Caco-2 (cell line): ENCODE measurements around the gene PKNOX1. TPM values are rescaled to one million over a fixed set of nuclear protein-coding genes. Genes with fewer than 3 reads are reported as not detected.
"Not testable (repeated sequence)": the region's sequence is repeated elsewhere in the genome, so short reads cannot be mapped to it uniquely, and the experiment has no call there.

Experiments
- BruUV-seq: library from RNA; stranded (reverse); fragments of 400-500 nt; replicated peaks from 2 replicates; lab custom pipeline; 2021; lab: Mats Ljungman, UMichigan
- CTCF ChIA-PET: fragments of 300-600 bp; sonication (Branson Sonifier 250); formaldehyde crosslinking; loops from one replicate; lab custom pipeline; 2022; ENCODE audit warnings: antibody characterized with exemption; lab: Charles Lee
- POLR2A ChIA-PET: fragments of 300-600 bp; sonication (Branson Sonifier 250); formaldehyde crosslinking; loops from one replicate; lab custom pipeline; 2022; ENCODE audit warnings: antibody characterized with exemption; lab: Charles Lee
- DNase-seq, 2 experiments: peaks; one replicate each; pipeline versions ENCODE4 v3.0.0 to v3.0.0-alpha.2; 2020 to 2022
- H3K27me3 ChIP-seq: replicated peaks from 2 replicates; pipeline ENCODE4 v1.6.0; 2011; ENCODE audit warnings: low read length; ENCODE audit not compliant: control insufficient read depth, insufficient read depth
- H3K36me3 ChIP-seq: 2 replicates; pipeline ENCODE4 v1.5.1; 2011; ENCODE audit warnings: low read length; ENCODE audit not compliant: control insufficient read depth, insufficient read depth
- H3K4me1 ChIP-seq: fragments of 250-450 bp; sonication (Bioruptor Pico); 2 replicates; pipeline ENCODE4 v1.5.1; 2020; ENCODE audit warnings: mild to moderate bottlenecking
- H3K4me3 ChIP-seq: 2 replicates; pipeline ENCODE4 v1.5.1; 2011; ENCODE audit warnings: low read depth, mild to moderate bottlenecking, control low read depth, low read length
- H3K9me3 ChIP-seq: fragments of 250-450 bp; sonication (Bioruptor Pico); 2 replicates; pipeline ENCODE4 v1.5.1; 2020; ENCODE audit warnings: mild to moderate bottlenecking, moderate library complexity
- H3K27ac Mint-ChIP-seq: one replicate; pipeline ENCODE4 v1.8.0; 2022; ENCODE audit warnings: mixed read lengths; ENCODE audit not compliant: unreplicated experiment
- H3K27me3 Mint-ChIP-seq: one replicate; pipeline ENCODE4 v1.8.0; 2022; ENCODE audit warnings: mixed read lengths; ENCODE audit not compliant: insufficient read depth, unreplicated experiment
- H3K36me3 Mint-ChIP-seq: one replicate; pipeline ENCODE4 v1.8.0; 2022; ENCODE audit warnings: mild to moderate bottlenecking, mixed read lengths; ENCODE audit not compliant: insufficient read depth, unreplicated experiment
- H3K4me1 Mint-ChIP-seq: one replicate; pipeline ENCODE4 v1.8.0; 2022; ENCODE audit warnings: low read depth, mixed read lengths; ENCODE audit not compliant: unreplicated experiment
- H3K4me3 Mint-ChIP-seq: one replicate; pipeline ENCODE4 v1.8.0; 2022; ENCODE audit warnings: mild to moderate bottlenecking, moderate library complexity, mixed read lengths; ENCODE audit not compliant: unreplicated experiment
- H3K9me3 Mint-ChIP-seq: one replicate; pipeline ENCODE4 v1.8.0; 2022; ENCODE audit warnings: mixed read lengths; ENCODE audit not compliant: unreplicated experiment
- CTCF ChIP-seq, 2 experiments: fragments of 200-600 bp in 1 of 2; IDR thresholded peaks; 1 replicate in 1 of 2; 2 replicates in 1 of 2; pipeline versions ENCODE4 v1.5.1 to v1.8.0; 2011 to 2022; ENCODE audit warnings: antibody characterized with exemption in 1 of 2, control low read depth in 1 of 2, inconsistent platforms in 1 of 2, low read depth in 1 of 2, low read length in 1 of 2, mild to moderate bottlenecking in 1 of 2, moderate library complexity in 1 of 2; ENCODE audit not compliant: insufficient read depth in 1 of 2, severe bottlenecking in 1 of 2, unreplicated experiment in 1 of 2
- intact Hi-C: fragments of 100-400 bp; cut with micrococcal nuclease; formaldehyde crosslinking; loops from one replicate; pipeline ENCODE4 v1.10.0; 2022; ENCODE audit not compliant: unreplicated experiment
- total RNA-seq: library from RNA; stranded (reverse); gene quantifications from 2 replicates; pipeline ENCODE4 v1.2.3, GENCODE V29; 2022

The PKNOX1 gene
- total RNA-seq, 1 experiment from 2014 or later = 10.7 TPM

GRCh38 chr21:43005635-43006034, 31.3 kb downstream of the PKNOX1 start:
- POLR2A ChIA-PET = no interaction called here
- Mint-ChIP-seq H3K36me3 (peaks cover 11% of the 10 kb centered on the region), H3K4me1 (peaks cover 12% of the 10 kb centered on the region), H3K27ac (no peak overlapping the region), H3K27me3 (no peaks in the 10 kb centered on the region), H3K4me3 (no peak overlapping the region), H3K9me3 (peaks cover 11% of the 10 kb centered on the region)
- Histone ChIP-seq H3K4me3 (no peak overlapping the region), H3K9me3 (no peaks in the 10 kb centered on the region), H3K36me3 (no peaks in the 10 kb centered on the region), H3K27me3 (no peaks in the 10 kb centered on the region), H3K4me1 (peaks cover 15% of the 10 kb centered on the region)
- no TSS peak for BruUV-seq
- intact Hi-C loops = no loop called here
- CTCF ChIA-PET = no interaction called here
- TF ChIP-seq CTCF (IDR thresholded peaks at IDR 0.05; ENCODE audit: insufficient read depth in 1 of 2, low read depth in 1 of 2, low read length in 1 of 2, severe bottlenecking in 1 of 2, unreplicated experiment in 1 of 2) = no peak
- DNase-seq = no peak

DNA sequence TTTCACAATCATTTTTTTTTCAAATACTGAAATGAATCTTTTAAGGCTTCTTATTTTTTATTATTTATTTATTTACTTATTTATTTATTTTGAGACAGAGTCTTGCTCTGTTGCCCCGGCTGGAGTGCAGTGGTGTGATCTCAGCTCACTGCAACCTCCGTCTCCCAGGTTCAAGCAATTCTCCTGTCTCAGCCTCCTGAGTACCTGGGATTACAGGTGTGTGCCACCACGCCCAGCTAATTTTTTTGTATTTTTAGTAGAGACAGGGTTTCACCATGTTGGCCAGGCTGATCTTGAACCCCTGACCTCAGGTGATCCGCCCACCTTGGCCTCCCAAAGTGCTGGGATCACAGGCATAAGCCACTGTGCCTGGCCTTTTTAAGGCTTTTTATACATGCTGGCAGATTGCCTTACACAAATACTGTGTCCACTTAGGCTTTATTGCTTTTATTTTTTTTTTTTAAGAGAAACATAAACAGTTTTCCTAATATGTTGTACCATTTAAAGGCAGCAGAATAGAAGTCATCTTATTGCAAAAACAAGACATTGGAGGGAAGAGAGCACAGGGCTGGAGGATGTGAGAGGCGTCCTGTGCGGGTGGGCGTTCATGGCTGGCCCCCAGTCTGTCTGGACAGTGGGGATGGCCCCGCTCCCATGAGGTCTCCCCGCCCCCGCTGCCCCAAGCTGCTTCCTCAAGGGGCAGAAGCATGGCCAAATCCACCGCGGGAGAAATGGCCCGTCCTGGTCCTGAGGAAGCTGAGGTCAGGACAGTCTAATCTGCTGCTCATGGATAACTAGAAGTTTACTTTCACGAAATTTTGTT, 31.9 kb downstream of the PKNOX1 start:
- POLR2A ChIA-PET, H3K27ac Mint-ChIP-seq, H3K9me3 ChIP-seq, H3K27me3 ChIP-seq, BruUV-seq, H3K4me3 ChIP-seq, intact Hi-C loops, CTCF ChIA-PET, H3K36me3 ChIP-seq, H3K9me3 Mint-ChIP-seq, H3K4me3 Mint-ChIP-seq, H3K27me3 Mint-ChIP-seq: not testable (repeated sequence)
- peak in 1 of 2 experiments; percentile 25 for DNase-seq
- H3K36me3 Mint-ChIP-seq = peaks cover 11% of the 10 kb centered on the region
- H3K4me1 ChIP-seq = peaks cover 15% of the 10 kb centered on the region
- peaks cover 12% of the 10 kb centered on the region for H3K4me1 Mint-ChIP-seq

- no peaks in the 10 kb centered on the region for H3K9me3 ChIP-seq
- POLR2A ChIA-PET = no interaction called here
- H3K27me3 ChIP-seq = no peaks in the 10 kb centered on the region
- CTCF ChIA-PET = interaction anchor here (0.6 kb wide), 1 partner anchor 13 kb away, joined by 4 read pairs; no protein-coding TSS in a partner anchor
- DNase-seq = peak in 1 of 2 experiments; percentile 20
- Mint-ChIP-seq H3K27me3 (no peaks in the 10 kb centered on the region), H3K36me3 (peaks cover 11% of the 10 kb centered on the region), H3K27ac (no peak overlapping the region), H3K4me3 (no peak overlapping the region), H3K9me3 (no peaks in the 10 kb centered on the region), H3K4me1 (peaks cover 12% of the 10 kb centered on the region)
- no peak for TF ChIP-seq CTCF (IDR thresholded peaks at IDR 0.05; ENCODE audit: insufficient read depth in 1 of 2, low read depth in 1 of 2, low read length in 1 of 2, severe bottlenecking in 1 of 2, unreplicated experiment in 1 of 2)
- intact Hi-C loops = no loop called here
- BruUV-seq = no TSS peak
- no peaks in the 10 kb centered on the region for H3K36me3 ChIP-seq
- peaks cover 15% of the 10 kb centered on the region for H3K4me1 ChIP-seq
- no peak overlapping the region for H3K4me3 ChIP-seq
These were observed 32.5 kb downstream of the PKNOX1 start for GRCh38 chr21:43006874-43007208.
